Neuronal stem cell (in vitro differentiated cells): ENCODE data around the gene SLCO1C1.

Experiments
- DNase-seq: peaks from one replicate; pipeline ENCODE4 v3.0.0-alpha.2; 2013; ENCODE audit warnings: low spot score
- H2AFZ ChIP-seq: one replicate; pipeline ENCODE4 v1.6.1; 2013; ENCODE audit warnings: mild to moderate bottlenecking, low read length, inconsistent platforms
- H2AK5ac ChIP-seq: 2 replicates; pipeline ENCODE4 v1.6.1; 2013; ENCODE audit warnings: low read depth, mild to moderate bottlenecking, inconsistent platforms, low read length, moderate library complexity, mixed read lengths
- H2BK120ac ChIP-seq: 2 replicates; pipeline ENCODE4 v1.6.1; 2013; ENCODE audit warnings: low read depth, mild to moderate bottlenecking, inconsistent platforms, low read length, moderate library complexity, mixed read lengths
- H2BK12ac ChIP-seq: one replicate; pipeline ENCODE4 v1.6.1; 2013; ENCODE audit warnings: low read length, inconsistent platforms
- H2BK15ac ChIP-seq: 2 replicates; pipeline ENCODE4 v1.6.1; 2013; ENCODE audit warnings: mild to moderate bottlenecking, low read length, inconsistent platforms, mixed read lengths
- H2BK5ac ChIP-seq: one replicate; pipeline ENCODE4 v1.6.1; 2013; ENCODE audit warnings: inconsistent platforms, mild to moderate bottlenecking, low read length, moderate library complexity
- H3K14ac ChIP-seq: one replicate; pipeline ENCODE4 v1.6.1; 2013; ENCODE audit warnings: low read length, inconsistent platforms
- H3K18ac ChIP-seq: 2 replicates; pipeline ENCODE4 v1.6.1; 2013; ENCODE audit warnings: low read length, inconsistent platforms
- H3K23ac ChIP-seq: 2 replicates; pipeline ENCODE4 v1.6.1; 2013; ENCODE audit warnings: low read depth, mild to moderate bottlenecking, mixed read lengths, low read length, inconsistent platforms; ENCODE audit not compliant: poor library complexity
- H3K27ac ChIP-seq: replicated peaks from 3 replicates; pipeline ENCODE4 v1.5.1; 2013; ENCODE audit warnings: low read length, inconsistent platforms
- H3K27me3 ChIP-seq, 3 experiments: 2 replicates each; pipeline ENCODE4 v1.6.1; 2013; ENCODE audit warnings: low read length in 3 of 3, mild to moderate bottlenecking in 2 of 3, inconsistent platforms in 1 of 3, low read depth in 1 of 3, mixed read lengths in 1 of 3, moderate library complexity in 1 of 3; ENCODE audit not compliant: control insufficient read depth in 3 of 3, insufficient read depth in 3 of 3
- H3K36me3 ChIP-seq, 2 donors: replicated peaks in 1 of 2; 2 replicates each; pipeline ENCODE4 v1.6.1; 2013; ENCODE audit warnings: low read length in 2 of 2; ENCODE audit not compliant: control insufficient read depth in 2 of 2, insufficient read depth in 2 of 2
- H3K4ac ChIP-seq: 2 replicates; pipeline ENCODE4 v1.6.1; 2013; ENCODE audit warnings: inconsistent platforms, mild to moderate bottlenecking, low read length, moderate library complexity
- H3K4me1 ChIP-seq, 2 donors: 1 replicate in 1 of 2; 2 replicates in 1 of 2; pipeline ENCODE4 v1.6.1; 2013; ENCODE audit warnings: low read length in 2 of 2, low read depth in 1 of 2; ENCODE audit not compliant: control insufficient read depth in 2 of 2, insufficient read depth in 1 of 2
- H3K4me2 ChIP-seq: one replicate; pipeline ENCODE4 v1.6.1; 2013; ENCODE audit warnings: mild to moderate bottlenecking, low read length, inconsistent platforms; ENCODE audit not compliant: insufficient read depth, poor library complexity, severe bottlenecking
- H3K4me3 ChIP-seq, 2 donors: 2 replicates each; pipeline ENCODE4 v1.5.1; 2013; ENCODE audit warnings: low read length in 2 of 2, mild to moderate bottlenecking in 2 of 2, inconsistent platforms in 1 of 2, moderate library complexity in 1 of 2
- H3K79me1 ChIP-seq: one replicate; pipeline ENCODE4 v1.6.1; 2013; ENCODE audit warnings: low read depth, mild to moderate bottlenecking, inconsistent platforms, low read length, moderate library complexity
- H3K9ac ChIP-seq: one replicate; pipeline ENCODE4 v1.6.1; 2013; ENCODE audit warnings: mild to moderate bottlenecking, low read depth, low read length, inconsistent platforms; ENCODE audit not compliant: poor library complexity
- H3K9me3 ChIP-seq, 2 donors: replicated peaks in 1 of 2; 2 replicates each; pipeline versions ENCODE3 to v1.6.1; 2013; ENCODE audit warnings: low read length in 2 of 2, mild to moderate bottlenecking in 2 of 2, inconsistent platforms in 1 of 2, low read depth in 1 of 2, mixed read lengths in 1 of 2, moderate library complexity in 1 of 2; ENCODE audit not compliant: control insufficient read depth in 2 of 2, insufficient read depth in 1 of 2
- H4K8ac ChIP-seq: one replicate; pipeline ENCODE4 v1.6.1; 2013; ENCODE audit warnings: low read depth, mild to moderate bottlenecking, inconsistent platforms, low read length, moderate library complexity
- H4K91ac ChIP-seq: one replicate; pipeline ENCODE4 v1.6.1; 2013; ENCODE audit warnings: low read length, low read depth, mild to moderate bottlenecking, inconsistent platforms; ENCODE audit not compliant: poor library complexity
- WGBS, 2 donors: extraction: QIAGEN DNeasy Blood & Tissue Kit; methylation state at CpG; one replicate each; pipeline ENCODE4 v1.1.7; 2013; ENCODE audit warnings: missing lambda C conversion rate in 2 of 2, mixed read lengths in 1 of 2; ENCODE audit not compliant: insufficient read length in 2 of 2, insufficient replicate concordance in 1 of 2; ENCODE audit errors: extremely low coverage in 2 of 2; 5-methylcytosine and 5-hydroxymethylcytosine counted together

The SLCO1C1 gene

GRCh38 chr12:20800160-20800559 is 105.0 kb downstream of the SLCO1C1 start:
- DNase-seq = no peak
- Histone ChIP-seq H3K27ac (no peak overlapping the region), H3K9ac (no peak overlapping the region), H3K9me3 (no peaks in the 10 kb centered on the region), H3K4me2 (no peak overlapping the region), H3K4ac (no peak overlapping the region), H4K91ac (no peak overlapping the region), H2BK5ac (no peak overlapping the region), H4K8ac (no peak overlapping the region), H2BK15ac (no peak overlapping the region), H3K27me3 (no peaks in the 10 kb centered on the region), H2AFZ (no peak overlapping the region), H3K79me1 (no peaks in the 10 kb centered on the region), H2BK12ac (no peak overlapping the region), H2AK5ac (no peak overlapping the region), H3K18ac (no peak overlapping the region), H3K4me3 (no peak overlapping the region), H3K36me3 (no peaks in the 10 kb centered on the region), H3K4me1 (no peaks in the 10 kb centered on the region), H2BK120ac (no peak overlapping the region), H3K14ac (no peak overlapping the region), H3K23ac (no peak overlapping the region)
- WGBS, 2 donors = no CpG with 5 or more reads among the region's 1 CpG

DNA sequence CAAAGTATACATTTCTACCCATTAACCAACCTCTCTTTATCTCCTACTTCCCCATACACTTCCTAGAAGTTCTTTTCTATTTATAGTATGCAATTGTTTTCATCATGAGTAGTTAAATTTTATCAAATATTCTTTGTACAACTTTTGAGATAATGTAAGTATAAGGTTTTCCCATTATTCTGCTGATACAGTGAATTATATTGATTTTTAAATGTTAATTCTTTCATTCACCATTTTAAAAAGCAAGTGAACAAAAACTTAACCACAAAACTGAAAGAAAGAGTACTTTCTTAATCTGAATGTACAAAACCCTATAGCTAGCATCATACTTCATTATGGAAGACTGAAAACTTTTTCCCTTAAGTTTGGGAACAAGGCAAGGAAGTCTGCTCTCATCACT is 105.9 kb downstream of the SLCO1C1 start:
- no peak overlapping the region for H4K8ac ChIP-seq
- H3K79me1 ChIP-seq = no peaks in the 10 kb centered on the region
- no peak overlapping the region for H3K23ac ChIP-seq
- no peak overlapping the region for H2BK120ac ChIP-seq
- H3K18ac ChIP-seq = no peak overlapping the region
- H3K4me1 ChIP-seq = no peaks in the 10 kb centered on the region
- H2BK12ac ChIP-seq = no peak overlapping the region
- H4K91ac ChIP-seq = no peak overlapping the region
- no peak overlapping the region for H3K4me2 ChIP-seq
- H3K27me3 ChIP-seq = no peaks in the 10 kb centered on the region
- DNase-seq = no peak
- no peak overlapping the region for H3K14ac ChIP-seq
- H2AFZ ChIP-seq = no peak overlapping the region
- no peak overlapping the region for H2AK5ac ChIP-seq
- no peak overlapping the region for H2BK5ac ChIP-seq
- no peaks in the 10 kb centered on the region for H3K36me3 ChIP-seq
- H3K27ac ChIP-seq = no peak overlapping the region
- no peak overlapping the region for H3K9ac ChIP-seq
- H3K9me3 ChIP-seq = no peaks in the 10 kb centered on the region
- no peak overlapping the region for H3K4ac ChIP-seq
- H2BK15ac ChIP-seq = no peak overlapping the region
- H3K4me3 ChIP-seq = no peak overlapping the region
